A673 (cell line): ENCODE results near the gene TOR2A.

ENCODE experiments used
- EZH2 ChIP-seq: fragments of 200-600 bp; sonication (generic); IDR thresholded peaks from 2 replicates; pipeline ENCODE4 v1.6.1; 2017; ENCODE audit warnings: borderline replicate concordance, low read depth, mild to moderate bottlenecking, mixed read lengths, antibody characterized with exemption, low read length; ENCODE audit not compliant: poor library complexity, severe bottlenecking
- TF ChIP-seq, protein P1 (sequence below): fragments of 300-800, 200-600 bp; sonication (generic); conservative IDR thresholded peaks from 2 replicates; pipeline ENCODE4 v1.5.1; 2017; ENCODE audit warnings: low read depth, mild to moderate bottlenecking, antibody characterized with exemption, low read length, moderate library complexity, mixed read lengths

DNA sequence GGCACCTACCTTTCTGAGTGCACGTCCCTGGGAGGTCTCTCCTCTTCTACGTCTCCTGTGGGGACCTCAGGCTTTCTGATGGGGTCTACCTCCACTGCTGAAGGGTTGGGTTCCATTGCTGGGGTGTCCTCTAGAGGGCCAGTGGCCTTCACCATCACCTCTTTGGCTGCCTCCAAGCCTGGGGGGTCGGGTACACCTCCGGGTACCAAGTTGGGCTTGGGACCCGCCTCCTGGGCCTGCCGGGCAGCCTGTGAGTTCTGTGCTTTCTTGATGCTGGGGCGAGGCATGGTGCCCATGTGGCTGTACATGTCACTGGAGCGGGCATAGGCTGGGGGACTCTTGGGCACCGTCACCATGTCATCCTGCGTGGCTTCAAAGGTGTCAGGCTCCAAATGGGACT lies 38.9 kb upstream of the TOR2A start:
- TF ChIP-seq, protein P1, sequence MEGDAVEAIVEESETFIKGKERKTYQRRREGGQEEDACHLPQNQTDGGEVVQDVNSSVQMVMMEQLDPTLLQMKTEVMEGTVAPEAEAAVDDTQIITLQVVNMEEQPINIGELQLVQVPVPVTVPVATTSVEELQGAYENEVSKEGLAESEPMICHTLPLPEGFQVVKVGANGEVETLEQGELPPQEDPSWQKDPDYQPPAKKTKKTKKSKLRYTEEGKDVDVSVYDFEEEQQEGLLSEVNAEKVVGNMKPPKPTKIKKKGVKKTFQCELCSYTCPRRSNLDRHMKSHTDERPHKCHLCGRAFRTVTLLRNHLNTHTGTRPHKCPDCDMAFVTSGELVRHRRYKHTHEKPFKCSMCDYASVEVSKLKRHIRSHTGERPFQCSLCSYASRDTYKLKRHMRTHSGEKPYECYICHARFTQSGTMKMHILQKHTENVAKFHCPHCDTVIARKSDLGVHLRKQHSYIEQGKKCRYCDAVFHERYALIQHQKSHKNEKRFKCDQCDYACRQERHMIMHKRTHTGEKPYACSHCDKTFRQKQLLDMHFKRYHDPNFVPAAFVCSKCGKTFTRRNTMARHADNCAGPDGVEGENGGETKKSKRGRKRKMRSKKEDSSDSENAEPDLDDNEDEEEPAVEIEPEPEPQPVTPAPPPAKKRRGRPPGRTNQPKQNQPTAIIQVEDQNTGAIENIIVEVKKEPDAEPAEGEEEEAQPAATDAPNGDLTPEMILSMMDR: no peak
- no peak for TF ChIP-seq EZH2
